ENCODE results near the gene SARNP. TPM values are rescaled to one million over a fixed set of nuclear protein-coding genes. Genes with fewer than 3 reads are reported as not detected.

SARNP gene, protein sequence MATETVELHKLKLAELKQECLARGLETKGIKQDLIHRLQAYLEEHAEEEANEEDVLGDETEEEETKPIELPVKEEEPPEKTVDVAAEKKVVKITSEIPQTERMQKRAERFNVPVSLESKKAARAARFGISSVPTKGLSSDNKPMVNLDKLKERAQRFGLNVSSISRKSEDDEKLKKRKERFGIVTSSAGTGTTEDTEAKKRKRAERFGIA
- total RNA-seq (2022; extraction: Qiagen RNA extraction), result 94.8 to 121 TPM (median 98.4 TPM) in 5 replicates

GRCh38 chr12:55817345-55818139, at the start of gene SARNP, which contains the start of gene ORMDL2:
TSS of gene SARNP (minus strand) at chr12:55817724. CDS start at chr12:55817701, 23 bp downstream.
TSS of gene ORMDL2 (plus strand) at chr12:55818041. CDS start at chr12:55819000, 959 bp downstream.

DNA sequence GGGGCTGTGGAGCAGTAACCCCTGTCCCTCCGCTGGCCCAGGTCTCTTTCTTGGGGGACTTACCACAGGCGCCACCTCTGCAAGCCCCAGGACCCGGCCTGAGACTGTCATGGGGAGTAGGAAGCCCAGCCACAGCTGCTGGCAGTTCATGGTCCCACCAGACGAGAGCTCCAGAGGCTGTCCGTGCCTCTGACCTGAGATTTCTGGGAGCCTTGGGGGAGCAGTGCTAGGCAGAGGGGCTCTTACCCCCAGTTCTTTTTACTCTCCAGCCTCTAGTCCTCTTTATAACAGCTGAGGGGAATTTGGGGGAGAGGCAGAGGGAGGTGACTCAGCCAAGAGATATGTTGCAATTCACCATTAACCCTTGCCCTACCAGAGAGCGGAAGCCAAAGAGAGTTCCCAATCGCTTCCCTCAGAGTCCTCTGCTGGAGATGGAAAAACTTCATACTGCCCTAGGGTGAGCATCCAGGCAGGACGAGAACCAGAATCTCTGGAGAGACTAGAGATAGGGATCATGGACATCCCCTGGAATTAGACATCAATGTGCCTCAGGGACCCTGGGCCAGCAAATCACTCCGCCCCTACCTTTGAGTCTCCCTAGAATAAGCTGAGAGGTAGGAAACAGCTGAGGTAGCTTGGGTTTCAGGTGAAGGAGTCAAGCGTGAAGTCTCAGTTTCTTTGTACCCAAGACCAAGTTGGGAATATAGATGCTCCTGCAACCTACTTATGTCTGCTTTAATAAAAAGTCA, 25.3 kb upstream of the SARNP start, which contains the start of gene MMP19:
Gene MMP19, minus strand, starts transcription at position 256 of the 749 bp plus-strand sequence. Its CDS starts 106 bp downstream, at position 150.

DNA sequence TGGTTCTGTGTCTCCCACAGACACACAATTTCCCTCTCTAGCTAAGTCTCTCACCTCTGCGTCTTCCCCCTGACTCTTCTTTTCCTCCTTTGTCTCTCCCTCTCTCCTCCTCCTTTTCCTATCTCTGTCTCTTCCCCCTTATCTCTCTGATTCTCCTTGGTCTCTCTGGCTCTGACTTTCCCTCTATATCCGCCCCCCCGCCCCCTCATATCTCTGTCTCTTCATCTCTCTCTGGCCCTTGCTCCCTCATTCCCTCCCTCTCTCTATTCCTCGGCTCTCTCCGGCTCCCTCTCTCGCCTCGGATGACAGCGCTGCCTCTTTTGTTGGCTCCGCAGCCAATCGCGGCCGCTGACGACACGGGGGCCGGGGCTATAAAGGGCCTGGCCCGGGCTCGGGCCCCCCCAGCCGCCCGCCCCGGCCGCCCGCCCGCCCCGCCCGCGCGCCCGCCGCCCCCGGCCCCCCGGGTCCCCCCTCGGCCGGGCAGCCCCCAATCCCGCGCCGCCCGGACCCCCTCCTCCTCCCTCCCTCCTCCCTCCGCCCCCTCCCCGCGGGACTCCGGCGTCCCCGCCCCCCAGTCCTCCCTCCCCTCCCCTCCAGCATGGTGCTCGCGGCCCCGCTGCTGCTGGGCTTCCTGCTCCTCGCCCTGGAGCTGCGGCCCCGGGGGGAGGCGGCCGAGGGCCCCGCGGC, 74.7 kb downstream of the SARNP start, which contains the start of gene GDF11:
Gene GDF11, plus strand, starts transcription at position 404 of the 687 bp plus-strand sequence. Its CDS starts 195 bp downstream, at position 599.

GRCh38 chr12:55728939-55729818, 88.3 kb downstream of the SARNP start, which contains the start of gene CD63:
TSS of gene CD63 (minus strand) at chr12:55729009. CDS start at chr12:55728341, 668 bp downstream.

GRCh38 chr12:55720071-55720564, 97.4 kb downstream of the SARNP start, which contains the start of gene RDH5:
TSS of gene RDH5 (plus strand) at chr12:55720393. CDS start at chr12:55721185, 792 bp downstream.

DNA sequence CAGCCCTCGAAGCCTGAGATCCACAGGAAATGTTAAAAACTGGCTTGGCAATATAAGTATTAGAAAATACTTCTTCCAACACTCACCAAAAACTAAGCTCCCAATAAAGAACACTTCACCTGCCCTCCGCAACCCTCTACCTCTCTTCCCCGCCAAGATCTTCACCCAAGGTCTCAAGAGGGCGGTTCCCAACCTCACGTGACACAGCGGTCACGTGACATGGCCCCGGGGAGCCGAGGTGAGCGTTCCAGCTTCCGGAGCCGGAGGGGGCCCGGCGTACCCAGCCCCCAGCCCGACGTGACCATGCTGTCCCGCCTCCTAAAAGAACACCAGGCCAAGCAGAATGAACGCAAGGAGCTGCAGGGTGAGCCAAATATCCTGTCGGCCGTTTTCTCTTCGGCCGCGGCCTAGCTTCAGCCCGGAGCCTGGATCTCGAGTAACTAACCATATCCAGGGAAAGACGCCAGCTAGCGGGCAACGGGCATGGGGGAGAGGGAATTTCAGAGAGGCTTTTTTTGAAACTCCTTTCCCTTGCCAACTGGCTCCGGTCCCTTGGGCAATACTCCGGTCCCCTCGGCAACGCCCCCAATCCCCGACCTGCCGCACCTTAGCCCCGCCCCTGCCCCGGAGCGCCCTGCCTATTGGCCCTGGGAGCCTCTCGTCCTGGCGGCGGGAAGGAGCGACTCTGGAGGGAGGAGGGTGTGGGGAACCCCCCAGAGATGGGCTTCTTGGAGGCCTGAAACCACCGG, 101.5 kb downstream of the SARNP start, which contains the start of gene BLOC1S1:
Gene BLOC1S1, plus strand, starts transcription at position 214 of the 749 bp plus-strand sequence. Its CDS starts 6 bp downstream, at position 220.

DNA sequence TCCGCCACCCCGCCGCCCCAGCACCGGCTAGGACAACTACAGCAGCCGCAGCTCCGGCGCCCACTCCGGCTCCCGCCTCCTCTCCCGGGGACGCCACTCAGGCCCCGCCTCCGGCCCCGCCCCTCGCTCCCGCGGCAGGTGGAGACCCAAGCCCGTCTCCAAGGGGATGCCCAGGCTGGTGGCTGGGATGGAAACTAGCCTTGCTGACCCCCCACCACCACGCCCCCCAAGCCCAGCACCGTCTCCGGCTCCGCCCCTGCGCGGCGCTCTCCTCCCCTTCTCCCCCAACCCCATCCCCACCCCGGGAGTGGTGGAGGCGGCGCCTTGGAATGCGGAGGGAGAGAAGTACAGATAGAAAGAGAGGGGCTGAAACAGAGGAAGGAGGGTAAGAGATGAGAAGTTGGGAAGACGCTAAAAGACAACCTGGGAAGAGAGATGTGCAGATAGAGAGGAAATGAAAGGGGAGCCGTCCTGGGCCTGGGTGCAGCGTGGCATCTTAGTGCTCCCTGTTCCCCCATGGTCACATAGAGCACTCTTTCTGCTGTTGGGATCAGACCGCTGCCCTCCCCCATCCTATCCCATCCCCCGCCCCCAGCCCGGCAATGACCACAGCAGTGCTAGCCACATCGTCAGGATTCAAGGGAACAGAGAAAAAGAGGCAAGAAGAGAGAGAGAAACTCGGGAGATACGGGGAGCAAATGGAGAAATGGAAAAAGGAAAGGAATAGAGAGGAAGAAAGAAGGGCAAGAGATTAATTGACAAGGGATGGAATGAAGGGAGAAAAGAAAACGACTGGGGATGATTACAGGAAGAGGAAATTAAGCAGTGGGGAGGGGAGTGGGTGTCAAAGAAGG, 109.5 kb downstream of the SARNP start, which contains the start of gene ITGA7:
Gene ITGA7, minus strand, starts transcription at position 64 of the 854 bp plus-strand sequence. CDS start 222 bp downstream, outside the sequence.

Other genes starting within 250 kb of the SARNP start
- not detected in 5 replicates for gene OR2AP1, start 245.3 kb downstream of the SARNP start, total RNA-seq (2022; extraction: Qiagen RNA extraction)
- not detected in 5 replicates for gene OR10P1, start 180.8 kb downstream of the SARNP start, total RNA-seq (2022; extraction: Qiagen RNA extraction)
- gene ITGA7, start 109.8 kb downstream of the SARNP start, total RNA-seq (2022; extraction: Qiagen RNA extraction), result 1.3 to 2.2 TPM (median 1.7 TPM) in 5 replicates
- gene BLOC1S1, start 101.7 kb downstream of the SARNP start, total RNA-seq (2022; extraction: Qiagen RNA extraction), result 101 to 160 TPM (median 145 TPM) in 5 replicates
- 1.6 to 2.7 TPM (median 2.1 TPM) in 5 replicates for gene RDH5, start 97.3 kb downstream of the SARNP start, total RNA-seq (2022; extraction: Qiagen RNA extraction)
- 657 to 725 TPM (median 676 TPM) in 5 replicates for gene CD63, start 88.7 kb downstream of the SARNP start, total RNA-seq (2022; extraction: Qiagen RNA extraction)
- gene GDF11, start 74.6 kb downstream of the SARNP start, total RNA-seq (2022; extraction: Qiagen RNA extraction), result 3.2 to 4.7 TPM (median 3.8 TPM) in 5 replicates
- 54.8 to 108 TPM (median 99.4 TPM) in 5 replicates for gene ORMDL2, start 317 bp upstream of the SARNP start, total RNA-seq (2022; extraction: Qiagen RNA extraction)
- 17.9 to 30.5 TPM (median 22.2 TPM) in 5 replicates for gene DNAJC14, start 11.9 kb upstream of the SARNP start, total RNA-seq (2022; extraction: Qiagen RNA extraction)
- 0.35 to 0.68 TPM (median 0.60 TPM) in 5 replicates for gene MMP19, start 25.2 kb upstream of the SARNP start, total RNA-seq (2022; extraction: Qiagen RNA extraction)
- gene PYM1, start 110.2 kb upstream of the SARNP start, total RNA-seq (2022; extraction: Qiagen RNA extraction), result 39.8 to 42.5 TPM (median 41.0 TPM) in 5 replicates
- 19.0 to 23.5 TPM (median 21.9 TPM) in 5 replicates for gene DGKA, start 113.4 kb upstream of the SARNP start, total RNA-seq (2022; extraction: Qiagen RNA extraction)
- gene PMEL, start 148.3 kb upstream of the SARNP start, total RNA-seq (2022; extraction: Qiagen RNA extraction), result 0.47 to 1.4 TPM (median 1.0 TPM) in 5 replicates
- 47.5 to 58.7 TPM (median 52.8 TPM) in 5 replicates for gene CDK2, start 149.1 kb upstream of the SARNP start, total RNA-seq (2022; extraction: Qiagen RNA extraction)
- gene RAB5B, start 156.4 kb upstream of the SARNP start, total RNA-seq (2022; extraction: Qiagen RNA extraction), result 26.1 to 35.8 TPM (median 33.9 TPM) in 5 replicates
- gene SUOX, start 179.6 kb upstream of the SARNP start, total RNA-seq (2022; extraction: Qiagen RNA extraction), result 7.2 to 10.2 TPM (median 9.5 TPM) in 5 replicates
- 2.2 to 2.8 TPM (median 2.6 TPM) in 5 replicates for gene IKZF4, start 203.3 kb upstream of the SARNP start, total RNA-seq (2022; extraction: Qiagen RNA extraction)
- 493 to 887 TPM (median 760 TPM) in 5 replicates for gene RPS26, start 224.2 kb upstream of the SARNP start, total RNA-seq (2022; extraction: Qiagen RNA extraction)

All from A549 treated with Hydrocortisone at 1 μM for 4 hours (cell line).